Caco-2 (cell line): ENCODE results near the gene AXDND1. TPM values are rescaled to one million over a fixed set of nuclear protein-coding genes. Genes with fewer than 3 reads are reported as not detected.

Experiments
- BruUV-seq: library from RNA; stranded (reverse); fragments of 400-500 nt; replicated peaks from 2 replicates; lab custom pipeline; 2021; lab: Mats Ljungman, UMichigan
- CTCF ChIA-PET: fragments of 300-600 bp; sonication (Branson Sonifier 250); formaldehyde crosslinking; loops from one replicate; lab custom pipeline; 2022; ENCODE audit warnings: antibody characterized with exemption; lab: Charles Lee
- POLR2A ChIA-PET: fragments of 300-600 bp; sonication (Branson Sonifier 250); formaldehyde crosslinking; loops from one replicate; lab custom pipeline; 2022; ENCODE audit warnings: antibody characterized with exemption; lab: Charles Lee
- DNase-seq, 2 experiments: peaks; one replicate each; pipeline versions ENCODE4 v3.0.0 to v3.0.0-alpha.2; 2020 to 2022
- H3K27me3 ChIP-seq: replicated peaks from 2 replicates; pipeline ENCODE4 v1.6.0; 2011; ENCODE audit warnings: low read length; ENCODE audit not compliant: control insufficient read depth, insufficient read depth
- H3K36me3 ChIP-seq: 2 replicates; pipeline ENCODE4 v1.5.1; 2011; ENCODE audit warnings: low read length; ENCODE audit not compliant: control insufficient read depth, insufficient read depth
- H3K4me1 ChIP-seq: fragments of 250-450 bp; sonication (Bioruptor Pico); 2 replicates; pipeline ENCODE4 v1.5.1; 2020; ENCODE audit warnings: mild to moderate bottlenecking
- H3K4me3 ChIP-seq: 2 replicates; pipeline ENCODE4 v1.5.1; 2011; ENCODE audit warnings: low read depth, mild to moderate bottlenecking, control low read depth, low read length
- H3K9me3 ChIP-seq: fragments of 250-450 bp; sonication (Bioruptor Pico); 2 replicates; pipeline ENCODE4 v1.5.1; 2020; ENCODE audit warnings: mild to moderate bottlenecking, moderate library complexity
- H3K27ac Mint-ChIP-seq: one replicate; pipeline ENCODE4 v1.8.0; 2022; ENCODE audit warnings: mixed read lengths; ENCODE audit not compliant: unreplicated experiment
- H3K27me3 Mint-ChIP-seq: one replicate; pipeline ENCODE4 v1.8.0; 2022; ENCODE audit warnings: mixed read lengths; ENCODE audit not compliant: insufficient read depth, unreplicated experiment
- H3K36me3 Mint-ChIP-seq: one replicate; pipeline ENCODE4 v1.8.0; 2022; ENCODE audit warnings: mild to moderate bottlenecking, mixed read lengths; ENCODE audit not compliant: insufficient read depth, unreplicated experiment
- H3K4me1 Mint-ChIP-seq: one replicate; pipeline ENCODE4 v1.8.0; 2022; ENCODE audit warnings: low read depth, mixed read lengths; ENCODE audit not compliant: unreplicated experiment
- H3K4me3 Mint-ChIP-seq: one replicate; pipeline ENCODE4 v1.8.0; 2022; ENCODE audit warnings: mild to moderate bottlenecking, moderate library complexity, mixed read lengths; ENCODE audit not compliant: unreplicated experiment
- H3K9me3 Mint-ChIP-seq: one replicate; pipeline ENCODE4 v1.8.0; 2022; ENCODE audit warnings: mixed read lengths; ENCODE audit not compliant: unreplicated experiment
- intact Hi-C: fragments of 100-400 bp; cut with micrococcal nuclease; formaldehyde crosslinking; loops from one replicate; pipeline ENCODE4 v1.10.0; 2022; ENCODE audit not compliant: unreplicated experiment
- total RNA-seq: library from RNA; stranded (reverse); gene quantifications from 2 replicates; pipeline ENCODE4 v1.2.3, GENCODE V29; 2022
- TF ChIP-seq, protein P1 (sequence below), 2 experiments: fragments of 200-600 bp in 1 of 2; IDR thresholded peaks; 1 replicate in 1 of 2; 2 replicates in 1 of 2; pipeline versions ENCODE4 v1.5.1 to v1.8.0; 2011 to 2022; ENCODE audit warnings: antibody characterized with exemption in 1 of 2, control low read depth in 1 of 2, inconsistent platforms in 1 of 2, low read depth in 1 of 2, low read length in 1 of 2, mild to moderate bottlenecking in 1 of 2, moderate library complexity in 1 of 2; ENCODE audit not compliant: insufficient read depth in 1 of 2, severe bottlenecking in 1 of 2, unreplicated experiment in 1 of 2

AXDND1 gene
- total RNA-seq, 1 experiment from 2014 or later = not detected

- Mint-ChIP-seq H3K9me3 (no peaks in the 10 kb centered on the region), H3K27me3 (peaks cover 9% of the 10 kb centered on the region), H3K4me3 (no peak overlapping the region), H3K4me1 (no peaks in the 10 kb centered on the region), H3K27ac (no peak overlapping the region), H3K36me3 (no peaks in the 10 kb centered on the region)
- ChIA-PET POLR2A (no interaction called here), CTCF (no interaction called here)
- Histone ChIP-seq H3K27me3 (no peaks in the 10 kb centered on the region), H3K4me1 (no peaks in the 10 kb centered on the region), H3K9me3 (no peaks in the 10 kb centered on the region), H3K36me3 (no peaks in the 10 kb centered on the region), H3K4me3 (no peak overlapping the region)
- no peak for DNase-seq
- BruUV-seq = no TSS peak
- intact Hi-C loops = no loop called here
- TF ChIP-seq, protein P1, sequence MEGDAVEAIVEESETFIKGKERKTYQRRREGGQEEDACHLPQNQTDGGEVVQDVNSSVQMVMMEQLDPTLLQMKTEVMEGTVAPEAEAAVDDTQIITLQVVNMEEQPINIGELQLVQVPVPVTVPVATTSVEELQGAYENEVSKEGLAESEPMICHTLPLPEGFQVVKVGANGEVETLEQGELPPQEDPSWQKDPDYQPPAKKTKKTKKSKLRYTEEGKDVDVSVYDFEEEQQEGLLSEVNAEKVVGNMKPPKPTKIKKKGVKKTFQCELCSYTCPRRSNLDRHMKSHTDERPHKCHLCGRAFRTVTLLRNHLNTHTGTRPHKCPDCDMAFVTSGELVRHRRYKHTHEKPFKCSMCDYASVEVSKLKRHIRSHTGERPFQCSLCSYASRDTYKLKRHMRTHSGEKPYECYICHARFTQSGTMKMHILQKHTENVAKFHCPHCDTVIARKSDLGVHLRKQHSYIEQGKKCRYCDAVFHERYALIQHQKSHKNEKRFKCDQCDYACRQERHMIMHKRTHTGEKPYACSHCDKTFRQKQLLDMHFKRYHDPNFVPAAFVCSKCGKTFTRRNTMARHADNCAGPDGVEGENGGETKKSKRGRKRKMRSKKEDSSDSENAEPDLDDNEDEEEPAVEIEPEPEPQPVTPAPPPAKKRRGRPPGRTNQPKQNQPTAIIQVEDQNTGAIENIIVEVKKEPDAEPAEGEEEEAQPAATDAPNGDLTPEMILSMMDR (IDR thresholded peaks at IDR 0.05; ENCODE audit: insufficient read depth in 1 of 2, low read depth in 1 of 2, low read length in 1 of 2, severe bottlenecking in 1 of 2, unreplicated experiment in 1 of 2) = no peak
Measured at GRCh38 chr1:179588425-179589024, 222.8 kb downstream of the AXDND1 start.

DNA sequence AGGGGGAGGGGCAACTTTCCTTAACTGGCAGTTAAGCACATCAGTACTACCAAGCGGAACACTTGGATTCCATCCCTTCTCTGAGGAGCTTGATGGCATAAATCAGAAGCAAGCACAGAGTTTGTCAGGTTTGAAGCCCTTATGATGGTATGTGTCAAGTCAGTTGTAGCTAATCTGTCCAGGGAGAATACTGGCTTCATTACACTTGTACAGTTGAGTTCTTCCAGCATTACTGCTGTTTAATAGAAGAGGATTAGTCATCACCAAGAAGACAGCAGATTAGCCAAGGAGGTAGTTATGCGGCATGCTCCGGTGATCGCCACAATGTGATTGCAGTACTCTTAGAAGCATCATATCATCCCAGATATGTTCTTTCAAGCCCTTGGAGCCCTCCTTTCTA is 223.7 kb downstream of the AXDND1 start:
- H3K9me3 Mint-ChIP-seq = no peaks in the 10 kb centered on the region
- ChIA-PET POLR2A (no interaction called here), CTCF (no interaction called here)
- no TSS peak for BruUV-seq
- intact Hi-C loops = no loop called here
- H3K4me3 ChIP-seq = no peak overlapping the region
- DNase-seq = no peak
- H3K27ac Mint-ChIP-seq = no peak overlapping the region
- H3K4me3 Mint-ChIP-seq = no peak overlapping the region
- no peaks in the 10 kb centered on the region for H3K4me1 ChIP-seq
- no peaks in the 10 kb centered on the region for H3K9me3 ChIP-seq
- no peaks in the 10 kb centered on the region for H3K4me1 Mint-ChIP-seq
- no peaks in the 10 kb centered on the region for H3K36me3 Mint-ChIP-seq
- H3K36me3 ChIP-seq = no peaks in the 10 kb centered on the region
- H3K27me3 ChIP-seq = no peaks in the 10 kb centered on the region
- TF ChIP-seq, protein P1 (IDR thresholded peaks at IDR 0.05; ENCODE audit: insufficient read depth in 1 of 2, low read depth in 1 of 2, low read length in 1 of 2, severe bottlenecking in 1 of 2, unreplicated experiment in 1 of 2) = no peak
- peaks cover 6% of the 10 kb centered on the region for H3K27me3 Mint-ChIP-seq

DNA sequence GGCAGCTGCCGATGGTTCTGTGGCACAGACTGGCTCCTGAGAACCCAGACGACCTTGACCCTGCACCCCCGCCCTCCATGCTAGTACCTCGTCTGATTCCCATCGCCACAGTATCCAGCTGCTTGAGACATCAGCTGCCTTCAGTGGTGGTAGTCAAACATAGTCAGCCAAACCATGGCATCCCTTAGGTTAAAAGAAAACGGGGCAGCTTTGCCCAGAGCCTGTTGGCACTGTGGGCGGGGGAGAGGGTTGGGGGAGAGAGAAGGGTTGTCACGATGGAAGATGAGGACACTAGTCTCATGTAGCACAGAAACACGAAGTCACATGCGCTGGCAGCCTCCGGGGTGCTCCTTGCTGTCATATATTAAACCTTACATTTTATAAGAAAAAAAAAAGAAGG is 224.9 kb downstream of the AXDND1 start:
- no peak for DNase-seq
- Mint-ChIP-seq H3K36me3 (no peaks in the 10 kb centered on the region), H3K27ac (no peak overlapping the region), H3K4me1 (no peaks in the 10 kb centered on the region), H3K27me3 (peaks cover 3% of the 10 kb centered on the region), H3K4me3 (peak overlapping the region; percentile 63), H3K9me3 (no peaks in the 10 kb centered on the region)
- no TSS peak for BruUV-seq
- intact Hi-C loops = no loop called here
- H3K4me3 ChIP-seq = no peak overlapping the region
- no peaks in the 10 kb centered on the region for H3K27me3 ChIP-seq
- TF ChIP-seq, protein P1 (IDR thresholded peaks at IDR 0.05; ENCODE audit: insufficient read depth in 1 of 2, low read depth in 1 of 2, low read length in 1 of 2, severe bottlenecking in 1 of 2, unreplicated experiment in 1 of 2) = no peak
- POLR2A ChIA-PET = no interaction called here
- no peaks in the 10 kb centered on the region for H3K9me3 ChIP-seq
- H3K36me3 ChIP-seq = no peaks in the 10 kb centered on the region
- CTCF ChIA-PET = no interaction called here
- no peaks in the 10 kb centered on the region for H3K4me1 ChIP-seq
